GM10266 (cell line): ENCODE data around the gene ZMPSTE24.
A peak's percentile ranks its signal among the peaks of the same experiment; 100 is the strongest.

Experiments
- DNase-seq: peaks from one replicate; pipeline ENCODE4 v3.0.0; 2012; ENCODE audit errors: extremely low spot score
- TF ChIP-seq, protein P1 (sequence below): IDR thresholded peaks from 2 replicates; pipeline ENCODE4 v1.5.1; 2012; ENCODE audit warnings: mild to moderate bottlenecking, low read depth; ENCODE audit not compliant: control insufficient read depth, insufficient read depth; ENCODE audit errors: missing control alignments

Gene ZMPSTE24

DNA sequence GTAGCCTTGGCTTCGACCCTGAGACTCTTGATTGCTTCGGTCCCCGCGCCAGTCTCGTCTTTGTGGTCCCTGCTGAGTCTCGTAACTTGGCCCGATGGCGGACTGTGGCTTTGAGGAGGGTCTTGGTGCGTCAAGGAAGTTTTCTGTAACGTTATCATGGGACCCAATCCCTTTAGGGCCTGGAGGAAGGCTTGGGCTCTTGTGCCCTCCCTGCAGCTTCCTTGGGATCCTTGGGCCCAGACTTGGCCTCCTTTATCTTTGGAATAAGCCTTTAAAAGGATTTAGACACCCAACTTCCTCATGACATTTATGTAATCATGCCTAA, 371 bp downstream of the ZMPSTE24 start:
- no peak for DNase-seq
- TF ChIP-seq, protein P1, sequence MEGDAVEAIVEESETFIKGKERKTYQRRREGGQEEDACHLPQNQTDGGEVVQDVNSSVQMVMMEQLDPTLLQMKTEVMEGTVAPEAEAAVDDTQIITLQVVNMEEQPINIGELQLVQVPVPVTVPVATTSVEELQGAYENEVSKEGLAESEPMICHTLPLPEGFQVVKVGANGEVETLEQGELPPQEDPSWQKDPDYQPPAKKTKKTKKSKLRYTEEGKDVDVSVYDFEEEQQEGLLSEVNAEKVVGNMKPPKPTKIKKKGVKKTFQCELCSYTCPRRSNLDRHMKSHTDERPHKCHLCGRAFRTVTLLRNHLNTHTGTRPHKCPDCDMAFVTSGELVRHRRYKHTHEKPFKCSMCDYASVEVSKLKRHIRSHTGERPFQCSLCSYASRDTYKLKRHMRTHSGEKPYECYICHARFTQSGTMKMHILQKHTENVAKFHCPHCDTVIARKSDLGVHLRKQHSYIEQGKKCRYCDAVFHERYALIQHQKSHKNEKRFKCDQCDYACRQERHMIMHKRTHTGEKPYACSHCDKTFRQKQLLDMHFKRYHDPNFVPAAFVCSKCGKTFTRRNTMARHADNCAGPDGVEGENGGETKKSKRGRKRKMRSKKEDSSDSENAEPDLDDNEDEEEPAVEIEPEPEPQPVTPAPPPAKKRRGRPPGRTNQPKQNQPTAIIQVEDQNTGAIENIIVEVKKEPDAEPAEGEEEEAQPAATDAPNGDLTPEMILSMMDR, result no peak

- DNase-seq, result peak; percentile 9
Measured at GRCh38 chr1:40264354-40264781, 6.3 kb downstream of the ZMPSTE24 start.

GRCh38 chr1:40265298-40265697, 7.3 kb downstream of the ZMPSTE24 start:
- TF ChIP-seq, protein P1, result no peak
- DNase-seq, result no peak

More at GRCh38 chr1:40264354-40264781, 6.3 kb downstream of the ZMPSTE24 start:
- TF ChIP-seq, protein P1, result no peak

GRCh38 chr1:40265919-40266318, 7.9 kb downstream of the ZMPSTE24 start:
- no peak for DNase-seq
- TF ChIP-seq, protein P1, result no peak

GRCh38 chr1:40266786-40267535, 8.9 kb downstream of the ZMPSTE24 start:
- TF ChIP-seq, protein P1, result no peak
- DNase-seq, result no peak

- no peak for DNase-seq
- TF ChIP-seq, protein P1, result no peak
Measured at GRCh38 chr1:40267767-40268187, 9.7 kb downstream of the ZMPSTE24 start.

GRCh38 chr1:40268211-40268610, 10.2 kb downstream of the ZMPSTE24 start:
- TF ChIP-seq, protein P1, result no peak
- DNase-seq, result no peak
